ENCODE results near the gene GRB7. TPM values are rescaled to one million over a fixed set of nuclear protein-coding genes. Genes with fewer than 3 reads are reported as not detected.

Gene GRB7
- total RNA-seq, 1 experiment from 2014 or later: 1.5 TPM

DNA sequence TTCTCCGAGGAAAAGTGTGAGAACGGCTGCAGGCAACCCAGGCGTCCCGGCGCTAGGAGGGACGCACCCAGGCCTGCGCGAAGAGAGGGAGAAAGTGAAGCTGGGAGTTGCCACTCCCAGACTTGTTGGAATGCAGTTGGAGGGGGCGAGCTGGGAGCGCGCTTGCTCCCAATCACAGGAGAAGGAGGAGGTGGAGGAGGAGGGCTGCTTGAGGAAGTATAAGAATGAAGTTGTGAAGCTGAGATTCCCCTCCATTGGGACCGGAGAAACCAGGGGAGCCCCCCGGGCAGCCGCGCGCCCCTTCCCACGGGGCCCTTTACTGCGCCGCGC is 38.0 kb upstream of the GRB7 start, which contains the start of gene ERBB2:
TSS of gene ERBB2 (plus strand) at position 247 of the 330 bp plus-strand sequence. CDS start 175 bp downstream, outside the sequence.
- H4K20me1 ChIP-seq (ENCODE audit: insufficient read depth, low read depth, low read length): no peaks in the 10 kb centered on the region
- H3K4me1 ChIP-seq (ENCODE audit: low read length): no peaks in the 10 kb centered on the region
- H3K4me2 ChIP-seq (ENCODE audit: low read depth, low read length, poor library complexity, severe bottlenecking): no peak within 1 kb of the TSS
- DNase-seq: no peak
- H3K4me3 ChIP-seq (ENCODE audit: low read length): no peak within 1 kb of the TSS
- H3K27ac ChIP-seq (ENCODE audit: low read length): no peak within 1 kb of the TSS
- no peaks in the 10 kb centered on the region for H3K9me2 ChIP-seq (replicated peaks; ENCODE audit: insufficient read depth, low read length)
- no peaks in the 10 kb centered on the region for H3K79me2 ChIP-seq (ENCODE audit: low read length)
- H3K27me3 ChIP-seq (ENCODE audit: low read length): no peaks in the 10 kb centered on the region
- no peak within 1 kb of the TSS for H3K9ac ChIP-seq (ENCODE audit: low read length)
- no peak within 1 kb of the TSS for H2AFZ ChIP-seq (ENCODE audit: low read length)
- H3K9me3 ChIP-seq (ENCODE audit: low read length): no peaks in the 10 kb centered on the region
- no peaks in the 10 kb centered on the region for H3K36me3 ChIP-seq (ENCODE audit: insufficient read depth, low read length)

DNA sequence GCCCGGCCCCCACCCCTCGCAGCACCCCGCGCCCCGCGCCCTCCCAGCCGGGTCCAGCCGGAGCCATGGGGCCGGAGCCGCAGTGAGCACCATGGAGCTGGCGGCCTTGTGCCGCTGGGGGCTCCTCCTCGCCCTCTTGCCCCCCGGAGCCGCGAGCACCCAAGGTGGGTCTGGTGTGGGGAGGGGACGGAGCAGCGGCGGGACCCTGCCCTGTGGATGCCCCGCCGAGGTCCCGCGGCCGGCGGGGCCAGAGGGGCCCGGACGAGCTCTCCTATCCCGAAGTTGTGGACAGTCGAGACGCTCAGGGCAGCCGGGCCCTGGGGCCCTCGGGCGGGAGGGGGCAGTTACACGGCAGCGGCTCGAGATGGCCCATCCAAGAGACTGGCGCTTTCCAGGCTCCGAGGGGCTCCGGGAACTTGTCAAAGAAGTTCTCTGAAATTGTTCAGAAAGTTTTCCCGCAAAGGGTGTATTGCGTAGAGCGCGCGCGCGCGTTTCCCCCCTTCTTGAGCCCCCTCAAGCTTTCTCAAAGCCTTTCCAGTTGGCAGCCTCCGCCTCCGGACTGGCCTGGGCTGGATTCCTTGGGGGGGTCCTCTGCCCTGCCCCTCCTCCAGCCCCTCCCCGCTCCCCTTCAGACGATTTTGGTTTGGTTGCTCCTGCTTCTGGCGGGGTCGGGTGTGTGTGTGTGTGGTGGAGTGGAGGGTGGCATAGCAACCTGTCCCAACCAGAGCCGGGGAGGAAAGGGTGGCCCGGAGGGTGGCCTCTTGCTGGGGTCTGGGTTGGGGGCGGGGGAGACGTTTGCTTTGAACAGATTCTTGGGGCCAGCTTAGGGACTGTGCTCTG is 37.4 kb upstream of the GRB7 start:
- no peak for DNase-seq
- Histone ChIP-seq H3K36me3 (ENCODE audit: insufficient read depth, low read length) (no peaks in the 10 kb centered on the region), H3K79me2 (ENCODE audit: low read length) (no peaks in the 10 kb centered on the region), H3K9me3 (ENCODE audit: low read length) (no peaks in the 10 kb centered on the region), H3K9me2 (replicated peaks; ENCODE audit: insufficient read depth, low read length) (no peaks in the 10 kb centered on the region), H4K20me1 (ENCODE audit: insufficient read depth, low read depth, low read length) (no peaks in the 10 kb centered on the region), H3K9ac (ENCODE audit: low read length) (no peak overlapping the region), H3K4me2 (ENCODE audit: low read depth, low read length, poor library complexity, severe bottlenecking) (no peak overlapping the region), H2AFZ (ENCODE audit: low read length) (no peak overlapping the region), H3K27ac (ENCODE audit: low read length) (no peak overlapping the region), H3K27me3 (ENCODE audit: low read length) (no peaks in the 10 kb centered on the region), H3K4me1 (ENCODE audit: low read length) (no peaks in the 10 kb centered on the region), H3K4me3 (ENCODE audit: low read length) (no peak overlapping the region)

DNA sequence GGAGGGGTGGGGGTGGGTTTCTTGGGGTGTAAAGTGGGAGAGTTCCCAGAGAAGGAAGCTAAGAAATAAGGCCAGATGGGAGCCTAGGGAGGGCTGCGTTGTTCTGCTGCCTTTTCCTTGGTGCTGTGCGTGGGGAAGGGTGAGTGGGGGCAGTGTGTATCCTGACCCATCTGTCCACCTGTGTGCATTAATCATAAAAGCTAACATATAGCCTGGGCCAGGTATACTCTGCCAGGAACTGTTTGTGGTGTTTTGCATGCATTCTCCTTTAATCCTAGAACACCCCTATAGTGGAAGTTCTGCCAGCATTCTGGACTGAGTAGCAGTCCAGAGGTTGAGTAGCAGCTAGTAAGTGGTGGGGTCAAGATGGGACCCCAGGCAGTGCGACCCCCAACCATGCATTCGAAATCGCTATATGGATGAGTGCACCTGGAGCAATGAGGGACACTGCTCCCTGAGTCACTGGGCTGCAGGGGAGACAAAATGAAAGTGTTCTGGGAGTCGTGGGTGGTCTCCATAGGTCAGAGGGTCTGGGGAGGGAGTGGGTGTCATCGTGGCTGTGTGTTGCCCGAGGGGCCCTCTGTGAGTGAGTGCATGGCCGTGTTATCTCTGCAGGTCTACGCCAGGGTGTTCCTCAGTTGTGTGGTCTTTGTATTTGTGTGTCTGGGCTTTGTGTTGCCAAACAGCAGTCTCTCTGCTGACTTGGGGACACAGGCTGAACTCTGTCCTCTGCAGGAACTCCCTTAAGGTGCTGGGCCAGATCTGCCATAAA is 36.5 kb upstream of the GRB7 start:
- Histone ChIP-seq H3K4me2 (ENCODE audit: low read depth, low read length, poor library complexity, severe bottlenecking) (no peak overlapping the region), H3K9ac (ENCODE audit: low read length) (no peak overlapping the region)

DNA sequence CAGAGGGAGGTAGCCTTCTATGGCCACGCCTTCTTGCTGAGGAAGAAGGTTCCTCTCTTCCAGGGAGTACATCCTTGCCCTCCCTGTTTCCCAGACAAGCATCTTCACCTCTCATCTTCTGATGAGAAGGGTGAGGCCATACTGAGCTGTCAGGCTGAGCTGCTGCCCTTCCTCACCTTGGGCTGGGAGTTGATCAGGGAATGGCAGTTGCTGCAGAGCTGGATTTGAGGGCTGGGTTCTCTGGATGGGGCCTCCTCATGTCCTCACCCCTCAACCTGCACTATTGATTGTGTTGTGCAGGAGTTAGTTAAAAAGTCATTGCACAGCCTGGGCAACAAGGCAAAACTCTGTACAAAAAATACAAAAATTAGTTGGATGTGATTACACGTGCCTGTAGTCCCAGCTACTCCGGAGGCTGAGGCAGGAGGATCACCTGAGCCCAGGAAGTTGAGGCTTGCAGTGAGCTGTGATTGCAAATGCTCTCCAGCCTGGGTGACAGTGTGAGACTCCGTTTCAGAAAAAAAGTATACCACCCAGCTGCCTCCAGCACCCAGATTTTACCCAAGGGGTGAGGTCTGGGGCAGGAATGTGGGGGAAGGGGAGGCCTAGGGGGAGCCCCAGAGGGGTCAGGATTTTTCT is 35.8 kb upstream of the GRB7 start:
- no peak for DNase-seq
- Histone ChIP-seq H3K4me2 (ENCODE audit: low read depth, low read length, poor library complexity, severe bottlenecking) (no peak overlapping the region), H3K4me3 (ENCODE audit: low read length) (no peak overlapping the region), H3K36me3 (ENCODE audit: insufficient read depth, low read length) (no peaks in the 10 kb centered on the region), H3K9me2 (replicated peaks; ENCODE audit: insufficient read depth, low read length) (no peaks in the 10 kb centered on the region), H3K4me1 (ENCODE audit: low read length) (no peaks in the 10 kb centered on the region), H3K27ac (ENCODE audit: low read length) (no peak overlapping the region), H3K9me3 (ENCODE audit: low read length) (no peaks in the 10 kb centered on the region), H3K79me2 (ENCODE audit: low read length) (no peaks in the 10 kb centered on the region), H4K20me1 (ENCODE audit: insufficient read depth, low read depth, low read length) (no peaks in the 10 kb centered on the region), H2AFZ (ENCODE audit: low read length) (no peak overlapping the region), H3K9ac (ENCODE audit: low read length) (no peak overlapping the region), H3K27me3 (ENCODE audit: low read length) (no peaks in the 10 kb centered on the region)

More for the DNA sequence above, 36.5 kb upstream of the GRB7 start:
- Histone ChIP-seq H3K9me3 (ENCODE audit: low read length) (no peaks in the 10 kb centered on the region), H3K27me3 (ENCODE audit: low read length) (no peaks in the 10 kb centered on the region), H3K79me2 (ENCODE audit: low read length) (no peaks in the 10 kb centered on the region), H3K4me1 (ENCODE audit: low read length) (no peaks in the 10 kb centered on the region), H3K4me3 (ENCODE audit: low read length) (no peak overlapping the region), H3K9me2 (replicated peaks; ENCODE audit: insufficient read depth, low read length) (no peaks in the 10 kb centered on the region), H3K27ac (ENCODE audit: low read length) (no peak overlapping the region), H2AFZ (ENCODE audit: low read length) (no peak overlapping the region), H4K20me1 (ENCODE audit: insufficient read depth, low read depth, low read length) (no peaks in the 10 kb centered on the region), H3K36me3 (ENCODE audit: insufficient read depth, low read length) (no peaks in the 10 kb centered on the region)
- no peak for DNase-seq

DNA sequence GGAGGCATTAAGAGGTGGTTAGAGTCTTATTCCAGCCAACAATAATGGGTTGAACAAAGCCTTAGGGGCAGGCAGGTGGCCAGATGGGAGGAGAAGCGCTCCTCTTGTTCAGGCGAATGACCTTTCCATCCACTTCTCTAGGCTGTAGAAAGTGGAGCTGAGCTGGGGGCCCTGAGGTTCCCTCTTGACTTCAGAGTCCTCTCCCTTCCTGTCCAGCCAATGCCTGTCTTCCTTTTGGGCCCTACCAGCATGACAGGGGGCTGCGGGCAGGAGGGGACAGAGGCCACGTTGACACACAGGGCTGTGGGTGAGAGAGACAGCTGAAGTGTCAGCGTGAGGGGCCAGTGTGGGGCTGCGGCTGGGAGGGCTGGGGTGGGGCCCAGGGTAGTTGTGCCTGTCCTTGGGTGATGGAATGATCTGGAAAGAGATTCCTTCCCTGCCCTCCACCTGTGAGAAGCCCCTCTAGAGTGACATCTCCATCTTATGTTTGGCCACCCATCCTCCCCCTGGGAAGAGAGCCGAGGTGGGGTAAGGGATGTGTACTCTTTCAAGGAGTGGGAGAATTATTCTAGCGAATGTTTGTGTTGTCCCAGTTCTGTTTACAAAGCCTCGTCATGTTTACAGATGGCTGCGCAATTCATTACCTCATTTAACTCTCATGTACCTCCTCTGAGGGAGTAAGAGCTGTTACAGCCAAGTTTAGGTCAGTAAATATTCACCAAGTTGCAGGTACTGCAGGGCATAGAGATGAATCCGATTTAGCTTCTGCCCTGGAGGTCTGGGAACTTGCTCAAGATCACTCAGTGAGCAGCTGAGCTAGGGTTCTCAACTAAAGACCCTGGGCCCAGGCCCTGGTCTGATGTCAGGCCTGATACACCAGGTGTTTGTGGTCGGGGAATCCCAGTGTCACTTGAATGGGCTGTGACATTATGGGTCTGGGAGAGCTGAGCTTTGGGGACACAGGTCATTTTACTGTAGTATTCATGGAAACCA is 34.5 kb upstream of the GRB7 start:
- no peak for DNase-seq
- Histone ChIP-seq H4K20me1 (ENCODE audit: insufficient read depth, low read depth, low read length) (no peaks in the 10 kb centered on the region), H2AFZ (ENCODE audit: low read length) (no peak overlapping the region), H3K27me3 (ENCODE audit: low read length) (no peaks in the 10 kb centered on the region), H3K4me1 (ENCODE audit: low read length) (no peaks in the 10 kb centered on the region), H3K27ac (ENCODE audit: low read length) (no peak overlapping the region), H3K9ac (ENCODE audit: low read length) (no peak overlapping the region), H3K79me2 (ENCODE audit: low read length) (no peaks in the 10 kb centered on the region), H3K4me3 (ENCODE audit: low read length) (no peak overlapping the region), H3K9me2 (replicated peaks; ENCODE audit: insufficient read depth, low read length) (no peaks in the 10 kb centered on the region), H3K36me3 (ENCODE audit: insufficient read depth, low read length) (no peaks in the 10 kb centered on the region), H3K9me3 (ENCODE audit: low read length) (no peaks in the 10 kb centered on the region), H3K4me2 (ENCODE audit: low read depth, low read length, poor library complexity, severe bottlenecking) (no peak overlapping the region)

DNA sequence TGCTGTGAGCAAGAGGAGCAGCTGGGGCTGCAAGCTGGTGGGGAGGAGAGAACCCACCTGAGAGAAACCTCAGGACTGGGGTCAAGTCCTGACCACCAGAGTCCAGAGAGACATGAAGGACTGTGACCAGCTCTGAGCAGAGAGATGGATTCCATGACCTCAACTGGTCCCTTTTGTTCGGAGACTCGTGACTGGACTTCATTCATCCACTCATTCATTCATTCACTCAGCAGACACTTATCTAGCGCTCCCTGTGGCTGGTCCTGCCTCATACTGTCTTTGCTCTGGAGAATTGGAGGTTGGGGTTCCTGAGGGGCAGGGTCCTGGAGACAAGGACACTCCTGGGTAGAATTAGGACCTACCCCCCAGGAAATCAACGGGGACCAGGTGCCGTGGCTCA is 33.8 kb upstream of the GRB7 start:
- no peaks in the 10 kb centered on the region for H3K79me2 ChIP-seq (ENCODE audit: low read length)
- no peak overlapping the region for H2AFZ ChIP-seq (ENCODE audit: low read length)
- no peaks in the 10 kb centered on the region for H3K36me3 ChIP-seq (ENCODE audit: insufficient read depth, low read length)
- H3K9me2 ChIP-seq (replicated peaks; ENCODE audit: insufficient read depth, low read length): no peaks in the 10 kb centered on the region
- no peak overlapping the region for H3K27ac ChIP-seq (ENCODE audit: low read length)
- DNase-seq: no peak
- no peaks in the 10 kb centered on the region for H3K27me3 ChIP-seq (ENCODE audit: low read length)
- peaks cover 3% of the 10 kb centered on the region for H3K4me1 ChIP-seq (ENCODE audit: low read length)
- no peaks in the 10 kb centered on the region for H4K20me1 ChIP-seq (ENCODE audit: insufficient read depth, low read depth, low read length)
- no peak overlapping the region for H3K9ac ChIP-seq (ENCODE audit: low read length)
- no peaks in the 10 kb centered on the region for H3K9me3 ChIP-seq (ENCODE audit: low read length)
- H3K4me3 ChIP-seq (ENCODE audit: low read length): no peak overlapping the region
- H3K4me2 ChIP-seq (ENCODE audit: low read depth, low read length, poor library complexity, severe bottlenecking): no peak overlapping the region

DNA sequence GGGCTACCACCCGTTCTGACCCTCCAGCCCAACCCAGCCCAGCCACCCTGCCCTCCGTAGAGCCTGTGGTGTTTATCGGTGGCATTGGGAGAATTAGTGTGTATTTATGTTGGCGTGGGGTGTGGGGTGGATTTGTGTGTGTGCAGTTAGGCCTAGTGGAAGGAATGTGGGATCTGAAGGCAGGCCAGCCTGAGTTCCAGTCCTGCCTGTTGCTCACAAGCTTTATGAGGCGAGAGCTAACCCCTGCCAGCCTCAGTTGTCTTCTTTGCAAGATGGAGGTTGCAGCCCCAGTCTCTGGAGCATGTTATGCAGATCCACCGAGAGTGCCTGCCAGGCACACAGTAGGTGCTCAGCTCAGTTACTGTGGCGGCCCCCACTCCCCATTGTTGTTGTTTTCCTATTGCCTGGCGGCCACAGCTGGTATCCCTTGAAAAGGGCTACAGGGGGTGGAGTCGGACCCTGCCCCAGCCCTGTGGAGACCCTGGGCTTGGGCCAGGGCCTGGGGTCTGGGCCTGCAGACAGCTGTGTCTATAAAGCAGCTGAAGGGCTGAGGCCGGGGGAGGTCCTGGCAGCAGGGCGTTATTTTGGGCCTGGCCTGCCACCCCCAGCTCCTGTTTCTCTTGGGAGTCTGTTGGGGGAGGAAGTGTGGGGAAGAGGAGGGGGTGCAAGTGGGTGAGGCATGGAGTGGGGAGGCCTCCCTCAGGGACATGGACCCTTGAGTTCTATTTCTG is 32.8 kb upstream of the GRB7 start:
- Histone ChIP-seq H3K4me3 (ENCODE audit: low read length) (no peak overlapping the region), H3K9ac (ENCODE audit: low read length) (no peak overlapping the region), H3K27me3 (ENCODE audit: low read length) (no peaks in the 10 kb centered on the region), H3K4me1 (ENCODE audit: low read length) (peaks cover 7% of the 10 kb centered on the region), H4K20me1 (ENCODE audit: insufficient read depth, low read depth, low read length) (no peaks in the 10 kb centered on the region), H3K9me3 (ENCODE audit: low read length) (no peaks in the 10 kb centered on the region), H3K36me3 (ENCODE audit: insufficient read depth, low read length) (no peaks in the 10 kb centered on the region), H3K27ac (ENCODE audit: low read length) (no peak overlapping the region), H2AFZ (ENCODE audit: low read length) (no peak overlapping the region), H3K79me2 (ENCODE audit: low read length) (no peaks in the 10 kb centered on the region), H3K4me2 (ENCODE audit: low read depth, low read length, poor library complexity, severe bottlenecking) (no peak overlapping the region), H3K9me2 (replicated peaks; ENCODE audit: insufficient read depth, low read length) (no peaks in the 10 kb centered on the region)
- DNase-seq: no peak

Measured in Karpas-422 (cell line).